Measurements from ENCODE around the gene MAG. TPM values are rescaled to one million over a fixed set of nuclear protein-coding genes. Genes with fewer than 3 reads are reported as not detected.

MAG gene
- total RNA-seq, 1 experiment from 2014 or later, result 0.46 TPM

GRCh38 chr19:35299523-35300338 lies 7.8 kb downstream of the MAG start (continued):
- TF ChIP-seq, protein P1, sequence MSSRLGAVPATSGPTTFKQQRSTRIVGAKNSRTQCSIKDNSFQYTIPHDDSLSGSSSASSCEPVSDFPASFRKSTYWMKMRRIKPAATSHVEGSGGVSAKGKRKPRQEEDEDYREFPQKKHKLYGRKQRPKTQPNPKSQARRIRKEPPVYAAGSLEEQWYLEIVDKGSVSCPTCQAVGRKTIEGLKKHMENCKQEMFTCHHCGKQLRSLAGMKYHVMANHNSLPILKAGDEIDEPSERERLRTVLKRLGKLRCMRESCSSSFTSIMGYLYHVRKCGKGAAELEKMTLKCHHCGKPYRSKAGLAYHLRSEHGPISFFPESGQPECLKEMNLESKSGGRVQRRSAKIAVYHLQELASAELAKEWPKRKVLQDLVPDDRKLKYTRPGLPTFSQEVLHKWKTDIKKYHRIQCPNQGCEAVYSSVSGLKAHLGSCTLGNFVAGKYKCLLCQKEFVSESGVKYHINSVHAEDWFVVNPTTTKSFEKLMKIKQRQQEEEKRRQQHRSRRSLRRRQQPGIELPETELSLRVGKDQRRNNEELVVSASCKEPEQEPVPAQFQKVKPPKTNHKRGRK (CRISPR knock-in tag; IDR thresholded peaks at IDR 0.05; ENCODE audit: borderline replicate concordance), result no peak
- no peak for TF ChIP-seq FOXP4 (CRISPR knock-in tag; IDR thresholded peaks at IDR 0.05)
- TF ChIP-seq CREM (CRISPR knock-in tag; IDR thresholded peaks at IDR 0.05), result no peak
- no peak for TF ChIP-seq FOXJ3 (CRISPR knock-in tag; IDR thresholded peaks at IDR 0.05; ENCODE audit: borderline replicate concordance)
- no peak for TF ChIP-seq JUN (CRISPR knock-in tag; IDR thresholded peaks at IDR 0.05)
- TF ChIP-seq ZNF396 (CRISPR knock-in tag; IDR thresholded peaks at IDR 0.05; ENCODE audit: borderline replicate concordance), result no peak
- no peak for TF ChIP-seq CBFB (CRISPR knock-in tag; IDR thresholded peaks at IDR 0.05; ENCODE audit: low read depth)

DNA sequence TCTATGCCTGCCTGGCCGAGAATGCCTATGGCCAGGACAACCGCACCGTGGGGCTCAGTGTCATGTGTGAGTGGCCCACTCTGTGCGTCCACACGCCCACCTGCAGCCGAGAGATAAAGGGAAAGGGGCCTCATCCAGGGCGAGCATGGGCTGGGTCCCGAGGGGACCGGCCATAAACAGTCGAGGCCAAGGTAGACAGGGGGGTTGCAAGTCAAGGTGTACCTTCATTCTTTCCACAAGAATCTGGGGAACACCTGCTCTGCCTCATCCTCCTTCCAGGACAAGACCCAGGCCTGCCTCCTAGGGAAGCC lies 8.3 kb downstream of the MAG start:
- Mint-ChIP-seq H3K9me3 (no peaks in the 10 kb centered on the region; the same call in 1 of the 2 replicates), H3K27me3 (ENCODE audit: low read depth) (no peaks in the 10 kb centered on the region; the same call in 1 of the 2 replicates), H3K4me1 (peaks cover under 1% of the 10 kb centered on the region; the same call in 1 of the 2 replicates), H3K36me3 (no peaks in the 10 kb centered on the region), H3K27ac (no peak overlapping the region), H3K4me3 (no peak overlapping the region)
- ATAC-seq (no peak), DNase-seq (ENCODE audit: low spot score) (no peak)
- CTCF ChIA-PET, result interaction anchor here (1.0 kb wide), 1 partner anchor 195 kb away, joined by 3 read pairs; no protein-coding TSS in a partner anchor
- POLR2A ChIA-PET, result no interaction called here
- TF ChIP-seq, protein P2, sequence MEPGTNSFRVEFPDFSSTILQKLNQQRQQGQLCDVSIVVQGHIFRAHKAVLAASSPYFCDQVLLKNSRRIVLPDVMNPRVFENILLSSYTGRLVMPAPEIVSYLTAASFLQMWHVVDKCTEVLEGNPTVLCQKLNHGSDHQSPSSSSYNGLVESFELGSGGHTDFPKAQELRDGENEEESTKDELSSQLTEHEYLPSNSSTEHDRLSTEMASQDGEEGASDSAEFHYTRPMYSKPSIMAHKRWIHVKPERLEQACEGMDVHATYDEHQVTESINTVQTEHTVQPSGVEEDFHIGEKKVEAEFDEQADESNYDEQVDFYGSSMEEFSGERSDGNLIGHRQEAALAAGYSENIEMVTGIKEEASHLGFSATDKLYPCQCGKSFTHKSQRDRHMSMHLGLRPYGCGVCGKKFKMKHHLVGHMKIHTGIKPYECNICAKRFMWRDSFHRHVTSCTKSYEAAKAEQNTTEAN (CRISPR knock-in tag; IDR thresholded peaks at IDR 0.05), result no peak
- TF ChIP-seq GTF2I (CRISPR knock-in tag; conservative IDR thresholded peaks at IDR 0.05) (no peak), ATF2 (CRISPR knock-in tag; IDR thresholded peaks at IDR 0.05; ENCODE audit: borderline replicate concordance, low read depth) (no peak), TEAD4 (CRISPR knock-in tag; IDR thresholded peaks at IDR 0.05) (no peak), ZNF138 (CRISPR knock-in tag; conservative IDR thresholded peaks at IDR 0.05) (no peak), ZNF396 (CRISPR knock-in tag; IDR thresholded peaks at IDR 0.05; ENCODE audit: borderline replicate concordance) (no peak), ZNF532 (CRISPR knock-in tag; IDR thresholded peaks at IDR 0.05; ENCODE audit: borderline replicate concordance) (no peak), SP1 (CRISPR knock-in tag; conservative IDR thresholded peaks at IDR 0.05) (no peak), AR (CRISPR knock-in tag; IDR thresholded peaks at IDR 0.05) (no peak), USF1 (CRISPR knock-in tag; IDR thresholded peaks at IDR 0.05) (no peak), HMGA2 (CRISPR knock-in tag; IDR thresholded peaks at IDR 0.05) (no peak), NR2C2 (CRISPR knock-in tag; IDR thresholded peaks at IDR 0.05) (no peak), CREM (CRISPR knock-in tag; IDR thresholded peaks at IDR 0.05) (no peak), ZNF416 (CRISPR knock-in tag; IDR thresholded peaks at IDR 0.05) (no peak)
- TF ChIP-seq, protein P3, sequence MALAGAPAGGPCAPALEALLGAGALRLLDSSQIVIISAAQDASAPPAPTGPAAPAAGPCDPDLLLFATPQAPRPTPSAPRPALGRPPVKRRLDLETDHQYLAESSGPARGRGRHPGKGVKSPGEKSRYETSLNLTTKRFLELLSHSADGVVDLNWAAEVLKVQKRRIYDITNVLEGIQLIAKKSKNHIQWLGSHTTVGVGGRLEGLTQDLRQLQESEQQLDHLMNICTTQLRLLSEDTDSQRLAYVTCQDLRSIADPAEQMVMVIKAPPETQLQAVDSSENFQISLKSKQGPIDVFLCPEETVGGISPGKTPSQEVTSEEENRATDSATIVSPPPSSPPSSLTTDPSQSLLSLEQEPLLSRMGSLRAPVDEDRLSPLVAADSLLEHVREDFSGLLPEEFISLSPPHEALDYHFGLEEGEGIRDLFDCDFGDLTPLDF (CRISPR knock-in tag; IDR thresholded peaks at IDR 0.05), result no peak
